ENCODE measurements around the gene FADS1.

FADS1 gene

GRCh38 chr11:61775606-61776554, 40.9 kb downstream of the FADS1 start:
- ATAC-seq, result no peak

- no peak for ATAC-seq
Measured at GRCh38 chr11:61775106-61775505, 41.7 kb downstream of the FADS1 start.

- no peak for ATAC-seq
Measured at GRCh38 chr11:61774411-61774810, 42.4 kb downstream of the FADS1 start.

GRCh38 chr11:61773809-61774208, 43.0 kb downstream of the FADS1 start:
- ATAC-seq, result no peak

GRCh38 chr11:61773356-61773755, 43.4 kb downstream of the FADS1 start:
- ATAC-seq, result no peak

GRCh38 chr11:61771985-61772455, 44.8 kb downstream of the FADS1 start:
- no peak for ATAC-seq

GRCh38 chr11:61771195-61771894, 45.5 kb downstream of the FADS1 start:
- ATAC-seq, result no peak

- no peak for ATAC-seq
Measured at GRCh38 chr11:61769946-61770683, 46.7 kb downstream of the FADS1 start.

GRCh38 chr11:61769169-61769920, 47.5 kb downstream of the FADS1 start:
- ATAC-seq, result no peak

- no peak for ATAC-seq
Measured at GRCh38 chr11:61768376-61769076, 48.3 kb downstream of the FADS1 start.

GRCh38 chr11:61766353-61766841, 50.4 kb downstream of the FADS1 start:
- ATAC-seq, result no peak

GRCh38 chr11:61765550-61766253, 51.1 kb downstream of the FADS1 start:
- no peak for ATAC-seq

- no peak for ATAC-seq
Measured at GRCh38 chr11:61764606-61765260, 52.1 kb downstream of the FADS1 start.

GRCh38 chr11:61763930-61764605, 52.7 kb downstream of the FADS1 start:
- ATAC-seq, result no peak

- ATAC-seq, result no peak
Measured at GRCh38 chr11:61762798-61763197, 54.0 kb downstream of the FADS1 start.

- no peak for ATAC-seq
Measured at GRCh38 chr11:61762223-61762615, 54.6 kb downstream of the FADS1 start.

- ATAC-seq, result no peak
Measured at GRCh38 chr11:61761440-61762222, 55.2 kb downstream of the FADS1 start.

GRCh38 chr11:61760946-61761345, 55.9 kb downstream of the FADS1 start:
- no peak for ATAC-seq
